HG02973 (cell line): ENCODE measurements around the gene ARFGEF3.

Experiments
- ATAC-seq: cut with Tn5 transposase; IDR thresholded peaks from one replicate; pipeline ENCODE4 v1.9.1; 2021; ENCODE audit warnings: moderate library complexity; ENCODE audit not compliant: unreplicated experiment

The ARFGEF3 gene

GRCh38 chr6:138387577-138388368, 226.0 kb downstream of the ARFGEF3 start:
- no peak for ATAC-seq

GRCh38 chr6:138389551-138389950, 227.8 kb downstream of the ARFGEF3 start:
- ATAC-seq = no peak
